GM18868 (cell line): ENCODE results near the gene RPL21.

Experiments
- ATAC-seq: cut with Tn5 transposase; IDR thresholded peaks from one replicate; pipeline ENCODE4 v1.9.1; 2021; ENCODE audit warnings: mild to moderate bottlenecking, moderate library complexity; ENCODE audit not compliant: unreplicated experiment

RPL21 gene

GRCh38 chr13:27257648-27258253 is 6.4 kb downstream of the RPL21 start:
- ATAC-seq: no peak

GRCh38 chr13:27258637-27259386 is 7.5 kb downstream of the RPL21 start:
- no peak for ATAC-seq

- ATAC-seq: peak; percentile 68
Measured at GRCh38 chr13:27259831-27260230, 8.5 kb downstream of the RPL21 start.

DNA sequence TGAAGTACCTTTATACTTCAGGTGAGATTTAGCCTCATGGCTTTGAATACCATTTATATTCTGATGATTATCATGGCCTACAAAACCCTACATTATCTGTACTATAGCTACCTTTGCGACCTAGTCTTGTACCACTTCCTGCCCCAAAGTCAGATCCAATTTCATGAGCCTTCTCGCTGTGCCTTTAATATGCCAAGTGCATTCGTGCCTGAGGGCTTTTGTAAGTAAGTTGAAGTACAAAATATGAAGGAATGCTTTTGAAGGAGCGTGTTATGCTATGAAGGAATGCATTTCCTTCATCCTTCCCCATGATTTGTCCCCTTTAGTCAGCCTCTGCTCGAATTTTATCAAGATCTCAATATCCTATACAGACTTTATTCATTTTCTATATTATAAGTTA is 10.0 kb downstream of the RPL21 start:
- no peak for ATAC-seq

DNA sequence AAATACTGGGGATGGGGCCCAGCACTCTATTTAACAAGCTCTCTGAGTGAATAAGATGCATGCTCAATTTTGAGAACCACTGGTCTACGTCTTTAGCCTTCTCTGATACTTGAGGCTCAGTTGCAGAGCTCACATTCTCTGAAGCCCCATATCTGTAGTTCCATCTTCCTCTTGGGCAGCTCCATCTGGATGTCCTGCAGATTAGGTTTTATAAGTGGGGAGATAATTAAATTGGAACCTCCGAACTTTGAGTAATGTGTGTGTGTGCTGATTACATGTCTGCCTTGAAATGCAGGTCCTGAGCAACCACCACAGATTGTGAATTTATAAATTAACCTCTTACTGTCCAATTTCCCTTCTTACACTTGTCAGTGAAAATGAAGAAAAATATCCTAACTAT is 12.1 kb downstream of the RPL21 start:
- no peak for ATAC-seq

- ATAC-seq: no peak
Measured at GRCh38 chr13:27264181-27264580, 12.8 kb downstream of the RPL21 start.

DNA sequence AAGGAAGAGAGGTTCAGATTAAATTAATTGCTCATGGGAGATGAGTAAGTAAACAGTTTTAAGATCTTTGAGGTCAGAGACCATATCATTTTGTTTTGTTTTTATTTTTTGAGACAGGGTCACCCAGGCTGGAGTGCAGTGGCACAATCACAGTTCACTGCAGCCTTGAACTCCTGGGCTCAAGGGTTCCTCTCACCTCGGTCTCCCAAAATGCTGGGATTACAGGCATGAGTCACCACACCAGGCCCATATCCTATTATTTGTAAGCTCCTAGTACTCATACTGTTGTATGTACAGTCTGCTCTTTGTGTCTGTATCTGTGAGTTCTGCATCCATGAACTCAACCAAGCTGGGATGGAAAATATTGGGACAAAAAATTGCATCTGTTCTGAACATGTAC is 13.3 kb downstream of the RPL21 start:
- no peak for ATAC-seq

DNA sequence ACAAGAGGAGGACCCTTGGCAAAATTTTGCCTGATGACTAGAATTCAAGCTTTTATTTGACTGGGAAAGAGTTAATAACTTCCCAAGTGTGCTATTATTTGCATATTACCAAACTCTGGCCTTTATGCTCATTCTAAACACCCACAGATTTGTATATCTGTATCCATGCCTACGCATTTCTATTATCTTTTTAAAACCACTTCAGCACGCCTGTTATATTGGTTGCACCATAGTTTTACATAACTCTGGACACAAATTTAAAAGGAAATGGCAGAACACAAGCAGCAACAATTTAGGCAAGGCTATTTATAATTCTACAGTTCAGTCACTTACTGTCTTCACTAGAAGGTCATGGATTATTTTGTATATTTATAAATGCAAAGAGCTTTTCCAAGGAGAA is 15.6 kb downstream of the RPL21 start:
- no peak for ATAC-seq

DNA sequence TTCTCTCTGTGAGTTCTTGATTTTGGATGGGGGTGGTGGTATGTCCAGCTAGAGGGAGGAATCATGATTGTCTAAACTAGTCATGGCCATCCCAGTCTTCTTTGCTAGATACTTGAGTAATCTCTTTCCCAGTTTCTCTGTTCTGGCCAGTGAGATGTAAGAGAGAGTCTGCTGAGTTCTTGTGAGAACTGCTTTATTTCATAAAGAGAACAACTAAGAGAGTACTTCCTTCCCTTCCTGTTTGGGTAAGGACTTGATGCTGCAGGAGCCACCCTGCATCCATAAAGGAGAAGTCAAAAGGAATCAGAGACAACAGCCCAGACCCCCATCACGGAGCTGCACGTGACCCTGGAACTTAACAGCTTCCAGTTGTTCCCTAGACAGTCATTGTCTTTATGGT is 16.2 kb downstream of the RPL21 start:
- ATAC-seq: no peak

GRCh38 chr13:27269114-27269665 is 17.8 kb downstream of the RPL21 start:
- no peak for ATAC-seq

- ATAC-seq: peak; percentile 78
Measured at GRCh38 chr13:27270594-27271520, 19.5 kb downstream of the RPL21 start, which contains the start of gene RASL11A. Gene RASL11A (plus strand): TSS chr13:27270830. CDS start chr13:27270945, 115 bp downstream.

DNA sequence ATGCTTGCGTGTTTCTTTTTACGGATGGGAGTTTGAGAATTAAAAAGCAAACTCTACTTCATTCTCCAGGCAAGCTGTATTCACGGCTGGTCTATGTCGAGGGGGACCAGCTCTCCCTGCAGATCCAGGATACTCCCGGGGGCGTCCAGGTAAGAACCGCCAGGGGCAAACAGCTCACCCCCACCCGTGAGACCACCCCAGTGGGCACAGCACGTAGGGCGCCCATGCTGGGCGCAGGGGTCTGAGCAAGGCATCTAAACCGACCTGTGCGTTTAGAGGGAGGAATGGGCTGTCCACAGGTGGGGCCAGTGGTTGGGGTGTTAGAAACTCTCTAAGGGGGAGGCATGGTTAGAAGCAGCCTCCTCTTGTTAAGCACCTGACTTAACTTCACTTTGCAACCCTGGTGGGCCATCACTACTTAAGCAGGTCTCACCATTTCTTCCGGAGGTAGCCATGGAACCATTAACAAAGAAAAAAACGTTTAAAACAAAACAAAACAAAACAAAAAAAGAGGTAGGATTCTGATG is 20.3 kb downstream of the RPL21 start:
- no peak for ATAC-seq

- ATAC-seq: no peak
Measured at GRCh38 chr13:27273658-27274425, 22.5 kb downstream of the RPL21 start.

GRCh38 chr13:27274631-27275030 is 23.3 kb downstream of the RPL21 start:
- ATAC-seq: no peak

- ATAC-seq: no peak
Measured at GRCh38 chr13:27276188-27276587, 24.8 kb downstream of the RPL21 start.

DNA sequence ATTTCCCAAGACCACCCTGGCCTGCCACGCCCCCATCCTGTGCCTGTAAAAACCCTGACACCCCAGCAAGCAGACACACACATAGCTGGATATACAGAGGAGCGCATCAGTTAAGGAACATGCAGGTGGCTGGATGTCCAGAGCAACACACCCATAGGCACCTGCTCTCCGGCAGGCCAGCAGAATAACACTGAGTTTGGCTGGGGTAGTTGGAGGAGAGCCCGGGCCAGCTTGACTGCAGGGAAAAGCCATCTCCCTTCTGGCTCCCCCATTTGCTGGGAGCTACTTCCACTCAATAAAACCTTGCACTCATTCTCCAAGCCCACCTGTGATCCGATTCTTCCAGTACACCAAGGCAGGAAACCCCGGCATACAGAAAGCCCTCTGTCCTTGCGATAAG is 28.1 kb downstream of the RPL21 start:
- ATAC-seq: no peak

GRCh38 chr13:27280009-27280656 is 28.8 kb downstream of the RPL21 start:
- no peak for ATAC-seq

DNA sequence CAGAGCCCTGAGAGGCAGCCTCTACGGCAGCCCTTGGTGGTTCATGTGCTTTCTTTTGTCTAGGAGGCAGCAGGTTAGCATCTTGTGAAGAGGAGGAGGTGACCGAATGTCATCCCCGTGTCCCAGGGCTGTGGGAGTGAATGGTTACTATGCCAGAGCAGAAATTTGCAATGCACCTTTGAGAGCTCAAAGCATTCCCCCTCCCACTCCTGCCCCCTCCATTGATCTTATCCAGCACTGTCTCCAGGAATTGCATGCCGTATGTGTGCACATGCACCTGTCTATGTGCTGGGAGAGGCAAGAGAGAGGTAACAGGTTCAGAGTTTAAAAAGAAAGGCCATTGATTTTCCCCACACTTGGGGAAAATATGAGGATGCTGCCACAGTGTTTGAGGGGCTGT is 29.5 kb downstream of the RPL21 start:
- ATAC-seq: no peak

DNA sequence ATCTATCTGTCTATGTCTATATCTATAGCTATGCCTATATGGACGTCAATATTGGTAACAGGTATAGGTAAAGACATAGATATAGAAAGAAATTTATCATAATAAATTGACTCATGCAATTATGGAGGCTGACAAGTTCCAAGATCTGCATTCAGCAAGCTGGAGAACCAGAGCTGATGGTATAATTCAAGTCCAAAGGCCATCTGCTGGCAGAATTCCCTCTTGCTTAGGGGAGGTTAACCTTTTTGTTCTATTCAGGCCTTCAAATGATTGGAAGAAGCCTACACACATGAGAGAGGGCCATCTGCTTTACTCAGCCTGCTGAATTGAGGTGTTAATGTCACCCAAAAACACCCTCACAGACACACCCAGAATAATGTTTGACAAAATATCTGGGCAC is 30.1 kb downstream of the RPL21 start:
- ATAC-seq: no peak
